CD4-positive, alpha-beta T cell (primary cell): ENCODE measurements around the gene NR3C2. TPM values are rescaled to one million over a fixed set of nuclear protein-coding genes. Genes with fewer than 3 reads are reported as not detected.

Source experiments
- ATAC-seq: fragments of 200-7000 bp; cut with Tn5 transposase; one replicate; pipeline ENCODE4 v1.10.0; 2022; ENCODE audit warnings: mild to moderate bottlenecking; ENCODE audit not compliant: poor library complexity
- CTCF ChIA-PET: fragments of 350-600 bp; sonication (Branson Sonifier 250); formaldehyde crosslinking; loops from one replicate; lab custom pipeline; 2021; ENCODE audit warnings: antibody characterized with exemption, inconsistent platforms; lab: Charles Lee
- POLR2A ChIA-PET: fragments of 350-600 bp; sonication (Branson Sonifier 250); formaldehyde crosslinking; loops from one replicate; lab custom pipeline; 2021; ENCODE audit warnings: antibody characterized with exemption, inconsistent platforms; lab: Charles Lee
- DNase-seq, 14 experiments: peaks; one replicate each; pipeline ENCODE4 v3.0.0-alpha.2; 2013 to 2020; ENCODE audit warnings: mixed read lengths in 2 of 14
- H3K27ac ChIP-seq, 2 donors: one replicate each; pipeline versions ENCODE4 v1.5.1 to v1.7.0; 2013; ENCODE audit warnings: low read length in 2 of 2, low read depth in 1 of 2, mild to moderate bottlenecking in 1 of 2
- H3K27me3 ChIP-seq, 2 experiments: 1 replicate in 1 of 2; 2 replicates in 1 of 2; pipeline versions ENCODE4 v1.6.1 to v1.7.0; 2013; ENCODE audit warnings: low read length in 2 of 2, control low read depth in 1 of 2, mild to moderate bottlenecking in 1 of 2, moderate library complexity in 1 of 2; ENCODE audit not compliant: insufficient read depth in 2 of 2, control insufficient read depth in 1 of 2
- H3K36me3 ChIP-seq: one replicate; pipeline ENCODE4 v1.6.1; 2013; ENCODE audit warnings: low read length, control low read depth; ENCODE audit not compliant: insufficient read depth
- H3K4me1 ChIP-seq: one replicate; pipeline ENCODE4 v1.6.1; 2013; ENCODE audit warnings: low read length, control low read depth; ENCODE audit not compliant: insufficient read depth
- H3K4me3 ChIP-seq: one replicate; pipeline ENCODE4 v1.5.1; 2013; ENCODE audit warnings: mild to moderate bottlenecking, low read length, moderate library complexity
- H3K9me3 ChIP-seq, 2 experiments: 1 replicate in 1 of 2; 2 replicates in 1 of 2; pipeline versions ENCODE4 v1.6.1 to v1.7.0; 2013; ENCODE audit warnings: low read length in 2 of 2, mild to moderate bottlenecking in 2 of 2, control low read depth in 1 of 2, moderate library complexity in 1 of 2; ENCODE audit not compliant: control insufficient read depth in 1 of 2, insufficient read depth in 1 of 2
- H3K27ac Mint-ChIP-seq: one replicate; pipeline ENCODE4 v1.8.0; 2020; ENCODE audit warnings: mixed read lengths
- H3K27me3 Mint-ChIP-seq: one replicate; pipeline ENCODE4 v1.8.0; 2021; ENCODE audit warnings: mixed read lengths
- H3K36me3 Mint-ChIP-seq: one replicate; pipeline ENCODE4 v1.8.0; 2021; ENCODE audit warnings: low read depth, mixed read lengths
- H3K4me1 Mint-ChIP-seq: one replicate; pipeline ENCODE4 v1.8.0; 2021; ENCODE audit warnings: low read depth, mixed read lengths
- H3K4me3 Mint-ChIP-seq: one replicate; pipeline ENCODE4 v1.8.0; 2020; ENCODE audit warnings: mild to moderate bottlenecking, mixed read lengths
- H3K9me3 Mint-ChIP-seq: one replicate; pipeline ENCODE4 v1.8.0; 2020; ENCODE audit warnings: mixed read lengths
- intact Hi-C, 2 experiments: fragments of 100-400 bp; cut with DNase I in 1 of 2; cut with micrococcal nuclease in 1 of 2; formaldehyde crosslinking; loops; one replicate each; pipeline versions ENCODE4 v1.15.1 to v1.9.0; 2023 to 2025; cut with DNase I, micrococcal nuclease
- total RNA-seq, 174 experiments: library from RNA in 2 of 174; stranded (reverse) in 2 of 174; gene quantifications; one replicate each; pipeline ENCODE4 v1.2.3 and lab custom pipeline; 2021 to 2026
- TF ChIP-seq, protein P1 (sequence below): fragments of 200-600 bp; IDR thresholded peaks from one replicate; pipeline ENCODE4 v1.8.0; 2022; ENCODE audit warnings: antibody characterized with exemption, mild to moderate bottlenecking

NR3C2 gene
- total RNA-seq, 2 experiments from 2014 or later = 31.6 to 35.0 TPM

DNA sequence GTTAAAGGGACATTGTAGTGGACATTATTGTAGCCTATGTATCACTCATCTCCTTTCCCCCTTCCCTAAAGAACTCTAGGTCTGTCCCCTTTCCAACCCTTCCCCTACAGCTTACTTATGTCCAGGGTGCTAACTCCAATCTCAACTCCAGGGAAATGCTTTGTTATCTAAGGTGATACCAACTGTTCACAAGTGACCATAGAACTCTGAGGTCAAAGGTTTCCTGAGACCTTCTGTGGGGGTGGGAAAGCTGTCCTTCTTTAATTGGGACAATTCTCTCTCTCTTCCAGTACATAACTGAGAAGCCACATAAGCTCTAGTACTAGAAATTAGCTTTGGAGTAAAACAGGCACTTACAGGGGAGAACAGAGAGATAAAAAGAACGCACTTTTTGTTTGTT is 212.4 kb downstream of the NR3C2 start:
- no peaks in the 10 kb centered on the region for H3K27me3 Mint-ChIP-seq
- POLR2A ChIA-PET = interaction anchor here (0.9 kb wide), 1 partner anchor 178 kb away, joined by 3 read pairs; no protein-coding TSS in a partner anchor
- H3K9me3 Mint-ChIP-seq = no peaks in the 10 kb centered on the region
- H3K4me3 Mint-ChIP-seq = no peak overlapping the region
- no peak overlapping the region for H3K27ac Mint-ChIP-seq
- H3K36me3 Mint-ChIP-seq = peaks cover 19% of the 10 kb centered on the region
- TF ChIP-seq, protein P1, sequence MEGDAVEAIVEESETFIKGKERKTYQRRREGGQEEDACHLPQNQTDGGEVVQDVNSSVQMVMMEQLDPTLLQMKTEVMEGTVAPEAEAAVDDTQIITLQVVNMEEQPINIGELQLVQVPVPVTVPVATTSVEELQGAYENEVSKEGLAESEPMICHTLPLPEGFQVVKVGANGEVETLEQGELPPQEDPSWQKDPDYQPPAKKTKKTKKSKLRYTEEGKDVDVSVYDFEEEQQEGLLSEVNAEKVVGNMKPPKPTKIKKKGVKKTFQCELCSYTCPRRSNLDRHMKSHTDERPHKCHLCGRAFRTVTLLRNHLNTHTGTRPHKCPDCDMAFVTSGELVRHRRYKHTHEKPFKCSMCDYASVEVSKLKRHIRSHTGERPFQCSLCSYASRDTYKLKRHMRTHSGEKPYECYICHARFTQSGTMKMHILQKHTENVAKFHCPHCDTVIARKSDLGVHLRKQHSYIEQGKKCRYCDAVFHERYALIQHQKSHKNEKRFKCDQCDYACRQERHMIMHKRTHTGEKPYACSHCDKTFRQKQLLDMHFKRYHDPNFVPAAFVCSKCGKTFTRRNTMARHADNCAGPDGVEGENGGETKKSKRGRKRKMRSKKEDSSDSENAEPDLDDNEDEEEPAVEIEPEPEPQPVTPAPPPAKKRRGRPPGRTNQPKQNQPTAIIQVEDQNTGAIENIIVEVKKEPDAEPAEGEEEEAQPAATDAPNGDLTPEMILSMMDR = no peak
- peaks cover 18% of the 10 kb centered on the region for H3K4me1 Mint-ChIP-seq
- Histone ChIP-seq H3K4me3 (no peak overlapping the region), H3K9me3 (no peaks in the 10 kb centered on the region), H3K27ac (no peak overlapping the region), H3K36me3 (no peaks in the 10 kb centered on the region), H3K4me1 (no peaks in the 10 kb centered on the region), H3K27me3 (no peaks in the 10 kb centered on the region)
- DNase-seq (no peak), ATAC-seq (no peak)
- CTCF ChIA-PET = no interaction called here
- intact Hi-C loops = no loop called here

DNA sequence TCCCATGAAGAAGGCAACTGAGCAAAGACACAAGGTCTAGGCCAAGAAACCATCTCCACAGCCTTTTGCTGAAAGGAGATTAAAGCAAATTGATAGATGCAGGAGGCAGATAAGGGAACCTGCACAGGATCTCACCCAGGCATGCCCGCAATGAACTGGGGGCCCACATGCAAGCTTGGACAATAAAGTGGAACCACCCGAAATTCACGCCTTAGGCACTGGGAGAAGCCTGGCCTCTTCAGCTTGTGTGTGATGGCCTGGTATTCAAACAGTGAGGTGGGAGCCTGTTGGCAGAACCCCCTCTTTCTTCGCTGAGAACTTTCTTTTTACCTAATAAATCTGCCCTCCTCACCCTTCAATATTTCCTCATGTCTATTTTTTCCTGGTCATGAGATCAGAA is 213.2 kb downstream of the NR3C2 start:
- no peaks in the 10 kb centered on the region for H3K4me1 ChIP-seq
- Mint-ChIP-seq H3K4me1 (peaks cover 23% of the 10 kb centered on the region), H3K27ac (no peak overlapping the region), H3K27me3 (no peaks in the 10 kb centered on the region), H3K36me3 (peaks cover 19% of the 10 kb centered on the region), H3K4me3 (no peak overlapping the region), H3K9me3 (no peaks in the 10 kb centered on the region)
- H3K9me3 ChIP-seq = no peaks in the 10 kb centered on the region
- H3K36me3 ChIP-seq = no peaks in the 10 kb centered on the region
- H3K27ac ChIP-seq = no peak overlapping the region
- TF ChIP-seq, protein P1 = no peak
- no peak overlapping the region for H3K4me3 ChIP-seq
- H3K27me3 ChIP-seq = no peaks in the 10 kb centered on the region
- POLR2A ChIA-PET = no interaction called here
- CTCF ChIA-PET = interaction anchor here (0.7 kb wide), 1 partner anchor 12 kb away, joined by 3 read pairs; no protein-coding TSS in a partner anchor
- intact Hi-C loops = no loop called here
- no peak for DNase-seq
- ATAC-seq = no peak

DNA sequence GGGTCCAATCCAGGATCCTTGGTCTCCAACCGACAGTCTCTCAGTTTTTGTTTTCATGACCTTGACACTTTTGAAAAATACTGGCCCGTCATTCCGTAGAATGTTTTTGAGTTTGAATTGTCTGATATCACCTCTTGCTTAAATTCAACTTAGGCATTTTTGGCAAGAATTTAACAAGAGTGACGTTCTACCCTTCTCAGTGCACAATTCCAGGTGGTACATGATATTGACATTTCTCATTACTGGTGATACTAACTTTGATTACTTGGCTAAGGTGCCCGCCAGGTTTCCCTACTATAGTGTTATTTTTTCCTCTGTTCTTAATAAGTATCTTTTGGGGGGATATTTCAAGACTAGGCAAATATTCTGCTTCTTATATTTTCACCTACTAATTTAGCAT is 215.1 kb downstream of the NR3C2 start:
- H3K27ac ChIP-seq = no peak overlapping the region
- no peak for ATAC-seq
- H3K36me3 ChIP-seq = no peaks in the 10 kb centered on the region
- H3K4me1 Mint-ChIP-seq = peaks cover 23% of the 10 kb centered on the region
- no peak overlapping the region for H3K4me3 Mint-ChIP-seq
- TF ChIP-seq, protein P1 = no peak
- no peaks in the 10 kb centered on the region for H3K9me3 ChIP-seq
- H3K4me1 ChIP-seq = no peaks in the 10 kb centered on the region
- ChIA-PET POLR2A (no interaction called here), CTCF (no interaction called here)
- no peak for DNase-seq
- no peak overlapping the region for H3K4me3 ChIP-seq
- H3K36me3 Mint-ChIP-seq = peaks cover 5% of the 10 kb centered on the region
- no peaks in the 10 kb centered on the region for H3K27me3 ChIP-seq
- H3K9me3 Mint-ChIP-seq = no peaks in the 10 kb centered on the region
- H3K27me3 Mint-ChIP-seq = no peaks in the 10 kb centered on the region
- intact Hi-C loops = no loop called here
- H3K27ac Mint-ChIP-seq = no peak overlapping the region
